Measurements from ENCODE around the gene MYO9B. TPM values are rescaled to one million over a fixed set of nuclear protein-coding genes. Genes with fewer than 3 reads are reported as not detected.

Gene MYO9B
- total and polyA plus RNA-seq, 2 of the 13 experiments (the other 11 are each of a cell fraction or from before 2014, with no cell fraction given), result 18.0 to 18.3 TPM

- no peak for TF ChIP-seq KDM3A (CRISPR knock-in tag; IDR thresholded peaks at IDR 0.05; ENCODE audit: low read depth)
- TF ChIP-seq ZFP37 (CRISPR knock-in tag; IDR thresholded peaks at IDR 0.05; ENCODE audit: borderline replicate concordance), result no peak
- TF ChIP-seq JUN (CRISPR knock-in tag; IDR thresholded peaks at IDR 0.05), result no peak
Measured at GRCh38 chr19:17259118-17259780, 183.7 kb downstream of the MYO9B start (continued).

DNA sequence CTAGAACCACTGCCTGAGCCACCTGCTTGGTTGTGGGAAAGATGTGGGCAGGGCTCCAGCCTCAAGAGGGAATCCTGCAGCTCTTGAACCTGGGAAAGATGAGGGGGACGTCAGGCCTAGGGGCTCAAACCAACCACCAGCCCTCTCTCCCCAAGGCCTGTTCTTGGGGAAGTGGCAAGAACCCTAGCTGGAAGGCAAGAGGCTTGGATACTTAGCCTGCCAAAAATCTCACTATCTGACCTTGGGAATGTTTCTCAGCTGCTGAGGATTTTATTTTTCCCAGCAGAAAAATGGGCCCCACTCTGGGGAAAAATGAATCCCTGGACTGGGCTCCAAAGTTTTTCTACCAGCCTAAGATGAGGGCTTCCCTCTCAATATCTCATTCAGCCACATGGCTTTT lies 184.4 kb downstream of the MYO9B start:
- 17% methylated on average over 1 of the region's 1 CpG for WGBS (ENCODE audit: low lambda C conversion rate)
- H3K27me3 ChIP-seq (ENCODE audit: control insufficient read depth in 1 of 2, insufficient read depth in 2 of 2, low read length in 2 of 2), result no peaks in the 10 kb centered on the region
- no TSS peak for BruUV-seq (replicated peaks)
- H3K9ac ChIP-seq (ENCODE audit: insufficient read depth, low read depth, low read length), result no peak overlapping the region
- no peaks in the 10 kb centered on the region for H3K9me3 ChIP-seq (ENCODE audit: low read length)
- TF ChIP-seq SRSF4 (IDR thresholded peaks at IDR 0.05; ENCODE audit: low read depth, low read length, poor library complexity, severe bottlenecking) (no peak), SUZ12 (IDR thresholded peaks at IDR 0.05; ENCODE audit: low read depth, low read length) (no peak), GTF2F1 (IDR thresholded peaks at IDR 0.05; ENCODE audit: low read length) (no peak), PITX1 (CRISPR knock-in tag; IDR thresholded peaks at IDR 0.05) (no peak), GATAD1 (CRISPR knock-in tag; IDR thresholded peaks at IDR 0.05) (no peak), GTF3A (CRISPR knock-in tag; conservative IDR thresholded peaks at IDR 0.05) (no peak), MTF1 (CRISPR knock-in tag; IDR thresholded peaks at IDR 0.05) (no peak), DR1 (CRISPR knock-in tag; IDR thresholded peaks at IDR 0.05) (no peak), ZNF782 (CRISPR knock-in tag; IDR thresholded peaks at IDR 0.05; ENCODE audit: borderline replicate concordance) (no peak), NPAS2 (CRISPR knock-in tag; IDR thresholded peaks at IDR 0.05; ENCODE audit: borderline replicate concordance) (no peak), NR2F2 (IDR thresholded peaks at IDR 0.05; ENCODE audit: borderline replicate concordance, low read depth) (no peak), ZBTB21 (CRISPR knock-in tag; IDR thresholded peaks at IDR 0.05) (no peak)
- no peak overlapping the region for H3K27ac ChIP-seq (ENCODE audit: extremely low read length, insufficient read depth, low read length)
- no peaks in the 10 kb centered on the region for H3K36me3 ChIP-seq (replicated peaks in 1 of 2; ENCODE audit: control insufficient read depth in 1 of 2, insufficient read depth in 2 of 2, low read length in 2 of 2)
- H2AFZ ChIP-seq (ENCODE audit: low read length), result no peak overlapping the region
- ChIA-PET CTCF (ENCODE audit: low intra/inter-chr PET ratio, low total read pairs) (interaction anchor here (1.3 kb wide), 1 partner anchor 55 kb away, joined by 6 read pairs; no protein-coding TSS in a partner anchor), POLR2A (interaction anchor here (2.0 to 3.2 kb wide), 4 partner anchors 11 to 45 kb away, joined by 8 to 18 read pairs (median 10); partner anchors contain the start of gene USE1)
- intact Hi-C loops (cut with micrococcal nuclease; ENCODE audit: unreplicated experiment), result loop anchor here (2.0 kb wide), 1 partner anchor 13 kb away; no protein-coding TSS in a partner anchor
- no peak for FAIRE-seq
- in situ Hi-C loops (cut with HindIII; ENCODE audit: extremely low pct_ligation_motif_present, low pct_unique_long_range_greater_than_20kb), result no loop called here
- peaks cover 67% of the 10 kb centered on the region for H3K4me1 ChIP-seq (ENCODE audit: insufficient read depth, low read length)
- no peak for DNase-seq (ENCODE audit: low spot score)
- H3K79me2 ChIP-seq (ENCODE audit: insufficient read depth, low read length), result no peaks in the 10 kb centered on the region
- H3K4me2 ChIP-seq (ENCODE audit: low read depth, low read length), result no peak overlapping the region
- H4K20me1 ChIP-seq (ENCODE audit: insufficient read depth, low read length), result no peaks in the 10 kb centered on the region
- no peak for ATAC-seq
- no peak overlapping the region for H3K4me3 ChIP-seq (replicated peaks in 1 of 3; ENCODE audit: insufficient read depth in 1 of 3, low read depth in 2 of 3, low read length in 3 of 3)
